SU-DHL-6 (cell line): ENCODE data around the gene HRH2.

Experiments used
- H2AFZ ChIP-seq: fragments of 200-600 bp; sonication (generic); 2 replicates; pipeline ENCODE4 v1.6.1; 2014; ENCODE audit warnings: low read depth, mild to moderate bottlenecking, moderate library complexity, mixed read lengths, antibody characterized with exemption, low read length; ENCODE audit not compliant: severe bottlenecking
- H3F3A ChIP-seq: fragments of 200-600 bp; shearing (Covaris generic); 2 replicates; pipeline ENCODE4 v1.6.0; 2016; ENCODE audit warnings: antibody characterized with exemption, mild to moderate bottlenecking; ENCODE audit not compliant: insufficient read depth
- H3K27ac ChIP-seq: fragments of 200-600 bp; sonication (generic); 2 replicates; pipeline ENCODE4 v1.5.1; 2016; ENCODE audit warnings: low read depth, mild to moderate bottlenecking, low read length, moderate library complexity, mixed read lengths
- H3K27me3 ChIP-seq: fragments of 200-600 bp; sonication (generic), shearing (Covaris generic); 2 replicates; pipeline ENCODE4 v1.6.0; 2014; ENCODE audit warnings: mild to moderate bottlenecking, low read length
- H3K36me3 ChIP-seq: fragments of 200-600 bp; sonication (generic); 2 replicates; pipeline ENCODE4 v1.6.1; 2014; ENCODE audit warnings: mild to moderate bottlenecking, low read length, mixed read lengths
- H3K4me2 ChIP-seq: fragments of 300-600, 200-600 bp; shearing (Covaris generic), sonication (generic); 2 replicates; pipeline ENCODE4 v1.6.0; 2014; ENCODE audit warnings: low read length, low read depth, mild to moderate bottlenecking; ENCODE audit not compliant: poor library complexity, severe bottlenecking
- H3K4me3 ChIP-seq: fragments of 200-600 bp; sonication (generic); 2 replicates; pipeline ENCODE4 v1.5.1; 2014; ENCODE audit warnings: antibody characterized with exemption, low read length, mild to moderate bottlenecking, mixed read lengths; ENCODE audit not compliant: insufficient read depth, poor library complexity, severe bottlenecking
- H3K79me2 ChIP-seq: fragments of 200-600 bp; sonication (generic); 2 replicates; pipeline ENCODE4 v1.6.1; 2014; ENCODE audit warnings: mild to moderate bottlenecking, low read length, moderate library complexity; ENCODE audit not compliant: insufficient read depth
- H3K9ac ChIP-seq: fragments of 200-600 bp; sonication (generic); 2 replicates; pipeline ENCODE4 v1.7.0; 2014; ENCODE audit warnings: mild to moderate bottlenecking, low read length
- H3K9me2 ChIP-seq: fragments of 200-600 bp; sonication (generic); replicated peaks from 2 replicates; pipeline ENCODE4 v1.6.1; 2014; ENCODE audit warnings: low read length; ENCODE audit not compliant: insufficient read depth
- H3K9me3 ChIP-seq: fragments of 200-600 bp; sonication (generic); 2 replicates; pipeline ENCODE4 v1.6.1; 2014; ENCODE audit warnings: low read length, mixed read lengths; ENCODE audit not compliant: insufficient read depth
- H4K20me1 ChIP-seq: fragments of 200-600 bp; sonication (generic); 2 replicates; pipeline ENCODE4 v1.6.1; 2014; ENCODE audit warnings: low read depth, mild to moderate bottlenecking, antibody characterized with exemption, low read length, moderate library complexity, mixed read lengths
- EZH2phosphoT487 ChIP-seq: fragments of 200-600 bp; sonication (generic), shearing (Covaris generic); conservative IDR thresholded peaks from 2 replicates; pipeline ENCODE4 v1.6.1; 2018; ENCODE audit warnings: mild to moderate bottlenecking, antibody characterized with exemption, low read length, moderate library complexity, mixed read lengths
- TF ChIP-seq, protein P1 (sequence below): fragments of 200-600 bp; sonication (generic); IDR thresholded peaks from one replicate; pipeline ENCODE4 v1.5.1; 2017; ENCODE audit warnings: antibody characterized with exemption, mild to moderate bottlenecking, low read length, moderate library complexity; ENCODE audit not compliant: insufficient read depth, poor library complexity, severe bottlenecking

Gene HRH2

DNA sequence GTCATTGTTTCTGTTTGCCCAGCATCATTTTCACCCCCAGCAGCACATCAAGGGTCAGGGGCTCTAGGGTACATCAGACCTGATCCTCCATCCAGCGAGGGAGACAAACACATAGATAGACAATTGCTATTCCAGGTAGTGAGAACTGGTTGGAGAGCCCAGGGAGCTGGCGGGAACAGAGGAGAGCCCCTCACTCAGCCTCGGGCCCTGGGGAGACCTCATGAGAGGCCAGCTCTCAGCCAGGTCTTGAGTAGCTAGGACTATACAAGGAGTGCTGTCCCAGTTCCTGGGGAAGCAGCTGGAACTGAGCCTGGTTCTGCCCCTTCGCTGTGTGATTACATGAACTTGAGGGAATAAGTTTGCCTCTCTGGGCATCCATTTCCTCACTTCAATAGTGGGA lies 80.3 kb downstream of the HRH2 start:
- Histone ChIP-seq H2AFZ (no peak overlapping the region), H3K36me3 (no peaks in the 10 kb centered on the region), H3K9ac (no peak overlapping the region), H3K9me3 (no peaks in the 10 kb centered on the region), H3K4me2 (no peak overlapping the region), H3F3A (no peaks in the 10 kb centered on the region), H3K9me2 (no peaks in the 10 kb centered on the region), H3K27me3 (no peaks in the 10 kb centered on the region), H4K20me1 (no peaks in the 10 kb centered on the region), H3K79me2 (no peaks in the 10 kb centered on the region), H3K27ac (no peak overlapping the region), H3K4me3 (no peak overlapping the region)
- no peak for TF ChIP-seq EZH2phosphoT487
- TF ChIP-seq, protein P1, sequence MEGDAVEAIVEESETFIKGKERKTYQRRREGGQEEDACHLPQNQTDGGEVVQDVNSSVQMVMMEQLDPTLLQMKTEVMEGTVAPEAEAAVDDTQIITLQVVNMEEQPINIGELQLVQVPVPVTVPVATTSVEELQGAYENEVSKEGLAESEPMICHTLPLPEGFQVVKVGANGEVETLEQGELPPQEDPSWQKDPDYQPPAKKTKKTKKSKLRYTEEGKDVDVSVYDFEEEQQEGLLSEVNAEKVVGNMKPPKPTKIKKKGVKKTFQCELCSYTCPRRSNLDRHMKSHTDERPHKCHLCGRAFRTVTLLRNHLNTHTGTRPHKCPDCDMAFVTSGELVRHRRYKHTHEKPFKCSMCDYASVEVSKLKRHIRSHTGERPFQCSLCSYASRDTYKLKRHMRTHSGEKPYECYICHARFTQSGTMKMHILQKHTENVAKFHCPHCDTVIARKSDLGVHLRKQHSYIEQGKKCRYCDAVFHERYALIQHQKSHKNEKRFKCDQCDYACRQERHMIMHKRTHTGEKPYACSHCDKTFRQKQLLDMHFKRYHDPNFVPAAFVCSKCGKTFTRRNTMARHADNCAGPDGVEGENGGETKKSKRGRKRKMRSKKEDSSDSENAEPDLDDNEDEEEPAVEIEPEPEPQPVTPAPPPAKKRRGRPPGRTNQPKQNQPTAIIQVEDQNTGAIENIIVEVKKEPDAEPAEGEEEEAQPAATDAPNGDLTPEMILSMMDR = no peak

DNA sequence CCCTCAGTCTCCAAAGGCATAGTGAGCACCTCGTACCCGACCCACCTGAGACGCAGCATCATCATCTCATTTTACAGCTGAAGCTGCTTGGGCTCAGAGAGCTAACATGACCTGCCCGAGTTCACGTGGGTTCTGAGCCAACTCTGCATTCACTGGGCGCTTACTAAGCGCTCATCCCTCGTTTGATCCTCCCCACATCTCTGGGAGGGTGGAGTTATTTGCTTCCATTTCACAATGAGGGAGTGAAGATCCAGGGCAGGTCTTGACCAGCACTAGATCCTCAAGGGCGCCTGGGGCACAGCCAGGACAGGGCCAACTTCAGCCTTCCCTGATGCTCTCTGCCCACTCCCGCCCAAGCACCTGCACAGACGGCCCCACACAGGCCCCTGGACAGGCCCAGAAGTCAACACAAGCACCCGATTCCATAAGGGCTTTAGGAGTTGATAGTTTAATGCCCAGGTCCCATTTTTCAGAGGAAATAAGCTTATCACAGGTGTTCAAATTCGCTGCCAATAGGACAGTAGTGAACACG lies 80.8 kb downstream of the HRH2 start:
- no peaks in the 10 kb centered on the region for H3K27me3 ChIP-seq
- H3F3A ChIP-seq = no peaks in the 10 kb centered on the region
- no peak overlapping the region for H3K9ac ChIP-seq
- no peak overlapping the region for H3K27ac ChIP-seq
- no peak overlapping the region for H3K4me2 ChIP-seq
- H3K9me2 ChIP-seq = no peaks in the 10 kb centered on the region
- H2AFZ ChIP-seq = no peak overlapping the region
- H3K4me3 ChIP-seq = no peak overlapping the region
- H3K79me2 ChIP-seq = no peaks in the 10 kb centered on the region
- H3K36me3 ChIP-seq = no peaks in the 10 kb centered on the region
- no peaks in the 10 kb centered on the region for H4K20me1 ChIP-seq
- H3K9me3 ChIP-seq = no peaks in the 10 kb centered on the region
- TF ChIP-seq EZH2phosphoT487 = no peak
- TF ChIP-seq, protein P1 = no peak

DNA sequence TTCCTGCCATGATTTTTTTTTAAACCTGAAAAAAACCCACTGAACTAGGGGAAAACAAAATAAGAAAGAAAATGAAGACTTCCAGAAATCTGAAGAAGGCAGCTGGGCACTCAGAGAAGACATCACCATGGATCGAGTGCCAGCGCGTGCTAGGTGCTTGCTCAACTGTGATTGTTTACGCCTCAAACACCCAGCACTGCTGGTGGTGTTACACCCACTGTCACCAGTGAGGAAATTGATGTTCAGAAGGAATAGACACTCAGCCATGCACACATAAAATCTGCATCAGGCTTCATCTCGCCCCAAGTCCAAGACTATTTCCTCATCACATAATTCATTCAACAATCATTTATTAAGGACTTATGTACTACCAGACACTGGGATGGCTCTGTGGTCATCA lies 82.1 kb downstream of the HRH2 start:
- Histone ChIP-seq H2AFZ (no peak overlapping the region), H3K9me3 (no peaks in the 10 kb centered on the region), H3K27ac (no peak overlapping the region), H3K4me2 (no peak overlapping the region), H3K79me2 (no peaks in the 10 kb centered on the region), H3K4me3 (no peak overlapping the region), H3K36me3 (no peaks in the 10 kb centered on the region), H3F3A (no peaks in the 10 kb centered on the region), H4K20me1 (no peaks in the 10 kb centered on the region), H3K27me3 (no peaks in the 10 kb centered on the region), H3K9me2 (no peaks in the 10 kb centered on the region), H3K9ac (no peak overlapping the region)
- no peak for TF ChIP-seq EZH2phosphoT487
- TF ChIP-seq, protein P1 = no peak
